ENCODE measurements around the gene SGSH.

- no peak for TF ChIP-seq POLR2A (IDR thresholded peaks at IDR 0.05)
- TF ChIP-seq CTCF (IDR thresholded peaks at IDR 0.05) = no peak
Observed at GRCh38 chr17:80177986-80178595, 42.0 kb downstream of the SGSH start.

Data from suprapubic skin (tissue), 3 donors.